B cell (primary cell): ENCODE data around the gene CCDC178. TPM values are rescaled to one million over a fixed set of nuclear protein-coding genes. Genes with fewer than 3 reads are reported as not detected.

ENCODE experiments used
- ATAC-seq: fragments of 200-7000 bp; cut with Tn5 transposase; one replicate; pipeline ENCODE4 v1.10.0; 2021; ENCODE audit warnings: low read depth, mild to moderate bottlenecking, moderate number of reproducible peaks, moderate library complexity
- CTCF ChIA-PET: fragments of 350-600 bp; sonication (Branson Sonifier 250); formaldehyde crosslinking; loops from one replicate; lab custom pipeline; 2021; ENCODE audit warnings: antibody characterized with exemption, inconsistent platforms; lab: Charles Lee
- POLR2A ChIA-PET: fragments of 350-600 bp; sonication (Branson Sonifier 250); formaldehyde crosslinking; loops from one replicate; lab custom pipeline; 2021; ENCODE audit warnings: antibody characterized with exemption; lab: Charles Lee
- DNase-seq: peaks from one replicate; pipeline ENCODE4 v3.0.0; 2013
- H2AFZ ChIP-seq: 2 replicates; pipeline ENCODE4 v1.6.1; 2012; ENCODE audit warnings: mild to moderate bottlenecking, low read depth, low read length; ENCODE audit not compliant: insufficient read depth, poor library complexity, severe bottlenecking
- H3K27ac ChIP-seq, 2 donors: 1 replicate in 1 of 2; 2 replicates in 1 of 2; pipeline ENCODE4 v1.5.1; 2012 to 2013; ENCODE audit warnings: low read length in 2 of 2, mild to moderate bottlenecking in 2 of 2, moderate library complexity in 1 of 2
- H3K27me3 ChIP-seq, 4 experiments: fragments of 200-600 bp in 1 of 4; sonication (generic) in 1 of 4; replicated peaks in 1 of 4; 1 replicate in 2 of 4; 2 replicates in 2 of 4; pipeline versions ENCODE4 v1.6.1 to v1.7.0; 2013 to 2016; ENCODE audit warnings: low read length in 3 of 4, mild to moderate bottlenecking in 2 of 4, mixed read lengths in 1 of 4, moderate library complexity in 1 of 4; ENCODE audit not compliant: insufficient read depth in 4 of 4, control insufficient read depth in 3 of 4; ENCODE audit errors: control extremely low read depth in 1 of 4
- H3K36me3 ChIP-seq, 2 experiments: replicated peaks in 1 of 2; 1 replicate in 1 of 2; 2 replicates in 1 of 2; pipeline versions ENCODE4 v1.6.1 to v1.7.1; 2013; ENCODE audit warnings: low read length in 1 of 2; ENCODE audit not compliant: insufficient read depth in 2 of 2, control insufficient read depth in 1 of 2; ENCODE audit errors: control extremely low read depth in 1 of 2, extremely low read depth in 1 of 2
- H3K4me1 ChIP-seq, 2 donors: fragments of 200-600 bp in 1 of 2; sonication (generic) in 1 of 2; 1 replicate in 1 of 2; 2 replicates in 1 of 2; pipeline versions ENCODE4 v1.5.1 to v1.6.1; 2013 to 2017; ENCODE audit warnings: low read length in 2 of 2; ENCODE audit not compliant: control insufficient read depth in 2 of 2, insufficient read depth in 2 of 2
- H3K4me2 ChIP-seq: replicated peaks from 2 replicates; pipeline ENCODE3; 2012; ENCODE audit warnings: mild to moderate bottlenecking, low read depth, low read length; ENCODE audit not compliant: poor library complexity, severe bottlenecking
- H3K4me3 ChIP-seq, 5 experiments: fragments of 200-600 bp in 1 of 5; sonication (generic) in 1 of 5; 1 replicate in 3 of 5; 2 replicates in 2 of 5; pipeline versions ENCODE4 v1.5.1 to v1.7.0; 2011 to 2016; ENCODE audit warnings: low read length in 4 of 5, mild to moderate bottlenecking in 4 of 5, low read depth in 2 of 5, control low read depth in 1 of 5, moderate library complexity in 1 of 5; ENCODE audit not compliant: insufficient read depth in 1 of 5; ENCODE audit errors: control extremely low read depth in 1 of 5, extremely low read depth in 1 of 5
- H3K79me2 ChIP-seq: fragments of 200-600 bp; sonication (generic); one replicate; pipeline ENCODE4 v1.6.0; 2016; ENCODE audit warnings: low read length; ENCODE audit not compliant: control insufficient read depth, insufficient read depth
- H3K9ac ChIP-seq: fragments of 200-600 bp; sonication (generic); 2 replicates; pipeline ENCODE4 v1.6.1; 2017; ENCODE audit warnings: mild to moderate bottlenecking, low read length, moderate library complexity
- H3K9me3 ChIP-seq, 3 donors: one replicate each; pipeline versions ENCODE4 v1.6.1 to v1.7.1; 2013; ENCODE audit warnings: low read length in 2 of 3; ENCODE audit not compliant: control insufficient read depth in 2 of 3, insufficient read depth in 1 of 3; ENCODE audit errors: control extremely low read depth in 1 of 3
- H4K20me1 ChIP-seq: 2 replicates; pipeline ENCODE4 v1.6.0; 2012; ENCODE audit warnings: mild to moderate bottlenecking, low read length; ENCODE audit not compliant: insufficient read depth, control insufficient read depth, poor library complexity, severe bottlenecking
- H3K27ac Mint-ChIP-seq: one replicate; pipeline ENCODE4 v1.8.0; 2021; ENCODE audit warnings: mixed read lengths
- H3K27me3 Mint-ChIP-seq: one replicate; pipeline ENCODE4 v1.8.0; 2021; ENCODE audit warnings: mixed read lengths
- H3K4me1 Mint-ChIP-seq: one replicate; pipeline ENCODE4 v1.8.0; 2021; ENCODE audit warnings: mixed read lengths
- H3K4me3 Mint-ChIP-seq: one replicate; pipeline ENCODE4 v1.8.0; 2021; ENCODE audit warnings: mixed read lengths
- H3K9me3 Mint-ChIP-seq: one replicate; pipeline ENCODE4 v1.8.0; 2022; ENCODE audit warnings: mixed read lengths; ENCODE audit not compliant: insufficient read depth
- EZH2 ChIP-seq: IDR thresholded peaks from 2 replicates; pipeline ENCODE4 v1.6.1; 2012; ENCODE audit warnings: borderline replicate concordance, low read depth, mild to moderate bottlenecking, moderate library complexity, low read length; ENCODE audit not compliant: insufficient read depth, poor library complexity, severe bottlenecking
- WGBS: methylation state at CpG from one replicate; pipeline ENCODE4 v1.1.5; 2013; ENCODE audit warnings: missing lambda C conversion rate; ENCODE audit not compliant: insufficient coverage; 5-methylcytosine and 5-hydroxymethylcytosine counted together
- intact Hi-C: fragments of 100-400 bp; cut with micrococcal nuclease; formaldehyde crosslinking; loops from one replicate; pipeline ENCODE4 v1.10.0; 2022
- polyA plus RNA-seq: library from polyadenylated mRNA; depleted of rRNA; stranded (reverse); fragments of >200 nt; gene quantifications from 2 replicates; pipeline ENCODE4 v1.2.3, GENCODE V29; 2012
- total RNA-seq, 2 donors: library from RNA; stranded (reverse); fragments of 120-200 nt in 1 of 2; gene quantifications; 1 replicate in 1 of 2; 2 replicates in 1 of 2; pipeline versions ENCODE4 v1.2.3 to v1.2.4, GENCODE V29; 2013 to 2022
- TF ChIP-seq, protein P1 (sequence below): fragments of 200-600 bp; IDR thresholded peaks from one replicate; pipeline ENCODE4 v1.8.0; 2022; ENCODE audit warnings: antibody characterized with exemption, mild to moderate bottlenecking

Gene CCDC178
- total and polyA plus RNA-seq, 2 donors (not counting 1 experiment from before 2014, with no cell fraction given), result not detected

DNA sequence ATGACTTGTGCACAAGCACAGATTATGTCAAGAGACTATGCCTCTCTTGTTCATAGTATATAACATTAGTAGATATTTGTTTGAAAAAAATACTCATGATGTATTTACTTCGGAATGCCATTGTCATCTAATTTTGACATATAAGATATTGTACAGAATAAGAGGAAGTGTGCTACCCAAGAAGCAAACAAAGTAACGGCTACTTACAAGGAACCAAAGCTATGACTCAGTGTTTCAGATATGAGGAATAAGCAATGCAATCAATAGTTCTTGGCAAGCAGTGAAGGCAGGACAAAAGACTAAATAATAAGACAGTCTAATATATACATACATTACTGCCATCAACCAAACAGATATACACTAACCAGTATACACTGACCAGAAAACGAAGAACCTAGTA, 256.3 kb downstream of the CCDC178 start:
- ChIA-PET POLR2A (no interaction called here), CTCF (no interaction called here)
- no peaks in the 10 kb centered on the region for H3K4me1 ChIP-seq
- WGBS, result no CpG with 5 or more reads among the region's 3 CpGs
- H3K27me3 Mint-ChIP-seq, result no peaks in the 10 kb centered on the region
- H3K9me3 ChIP-seq, result peaks cover 0 to 2% (median 0%) of the 10 kb centered on the region in 3 donors
- no peak overlapping the region for H3K4me3 Mint-ChIP-seq
- H3K4me2 ChIP-seq, result no peak overlapping the region
- H3K27ac Mint-ChIP-seq, result no peak overlapping the region
- no peaks in the 10 kb centered on the region for H3K79me2 ChIP-seq
- H3K27me3 ChIP-seq, result no peaks in the 10 kb centered on the region
- no peak for DNase-seq
- no peaks in the 10 kb centered on the region for H3K9me3 Mint-ChIP-seq
- no peaks in the 10 kb centered on the region for H4K20me1 ChIP-seq
- H3K4me1 Mint-ChIP-seq, result peaks cover 4% of the 10 kb centered on the region
- ATAC-seq, result no peak
- H3K27ac ChIP-seq, result no peak overlapping the region
- intact Hi-C loops, result no loop called here
- H3K36me3 ChIP-seq, result no peaks in the 10 kb centered on the region
- H2AFZ ChIP-seq, result no peak overlapping the region
- H3K9ac ChIP-seq, result no peak overlapping the region
- H3K4me3 ChIP-seq, result no peak overlapping the region
- TF ChIP-seq EZH2, result no peak
- TF ChIP-seq, protein P1, sequence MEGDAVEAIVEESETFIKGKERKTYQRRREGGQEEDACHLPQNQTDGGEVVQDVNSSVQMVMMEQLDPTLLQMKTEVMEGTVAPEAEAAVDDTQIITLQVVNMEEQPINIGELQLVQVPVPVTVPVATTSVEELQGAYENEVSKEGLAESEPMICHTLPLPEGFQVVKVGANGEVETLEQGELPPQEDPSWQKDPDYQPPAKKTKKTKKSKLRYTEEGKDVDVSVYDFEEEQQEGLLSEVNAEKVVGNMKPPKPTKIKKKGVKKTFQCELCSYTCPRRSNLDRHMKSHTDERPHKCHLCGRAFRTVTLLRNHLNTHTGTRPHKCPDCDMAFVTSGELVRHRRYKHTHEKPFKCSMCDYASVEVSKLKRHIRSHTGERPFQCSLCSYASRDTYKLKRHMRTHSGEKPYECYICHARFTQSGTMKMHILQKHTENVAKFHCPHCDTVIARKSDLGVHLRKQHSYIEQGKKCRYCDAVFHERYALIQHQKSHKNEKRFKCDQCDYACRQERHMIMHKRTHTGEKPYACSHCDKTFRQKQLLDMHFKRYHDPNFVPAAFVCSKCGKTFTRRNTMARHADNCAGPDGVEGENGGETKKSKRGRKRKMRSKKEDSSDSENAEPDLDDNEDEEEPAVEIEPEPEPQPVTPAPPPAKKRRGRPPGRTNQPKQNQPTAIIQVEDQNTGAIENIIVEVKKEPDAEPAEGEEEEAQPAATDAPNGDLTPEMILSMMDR, result no peak

DNA sequence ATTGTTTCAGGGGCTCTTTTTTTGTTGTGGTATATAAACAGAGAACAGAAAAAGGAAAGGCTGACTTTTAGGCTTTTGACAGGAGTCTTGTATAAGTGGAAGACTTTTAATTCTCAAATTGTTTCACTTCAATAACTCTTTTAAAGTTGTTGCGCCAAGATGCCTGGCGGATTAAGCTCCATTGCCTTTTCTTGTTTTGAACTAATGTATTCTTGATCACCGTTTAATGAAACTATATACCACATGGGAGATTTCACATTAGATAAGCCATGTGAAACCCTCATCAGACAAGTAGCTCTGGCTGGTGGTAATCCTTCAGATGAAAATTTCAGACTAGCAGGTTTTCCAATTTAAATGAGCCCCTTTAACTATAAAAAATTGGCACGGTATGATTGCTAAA, 257.4 kb downstream of the CCDC178 start:
- Mint-ChIP-seq H3K27ac (no peak overlapping the region), H3K27me3 (no peaks in the 10 kb centered on the region), H3K4me1 (peaks cover 4% of the 10 kb centered on the region), H3K4me3 (no peak overlapping the region), H3K9me3 (no peaks in the 10 kb centered on the region)
- TF ChIP-seq EZH2, result no peak
- TF ChIP-seq, protein P1, result no peak
- intact Hi-C loops, result no loop called here
- no peaks in the 10 kb centered on the region for H3K36me3 ChIP-seq
- no peak overlapping the region for H3K4me2 ChIP-seq
- H3K9ac ChIP-seq, result no peak overlapping the region
- no peaks in the 10 kb centered on the region for H3K4me1 ChIP-seq
- no peak overlapping the region for H3K27ac ChIP-seq
- CTCF ChIA-PET, result no interaction called here
- H3K4me3 ChIP-seq, result no peak overlapping the region
- peaks cover 0 to 2% (median 0%) of the 10 kb centered on the region in 3 donors for H3K9me3 ChIP-seq
- H3K27me3 ChIP-seq, result no peaks in the 10 kb centered on the region
- no peak overlapping the region for H2AFZ ChIP-seq
- DNase-seq (no peak), ATAC-seq (no peak)
- no peaks in the 10 kb centered on the region for H3K79me2 ChIP-seq
- POLR2A ChIA-PET, result no interaction called here
- H4K20me1 ChIP-seq, result no peaks in the 10 kb centered on the region
- WGBS, result 100% methylated on average over 2 of the region's 4 CpGs
